Activated CD4-positive, alpha-beta T cell treated with anti-CD3 and anti-CD28 coated beads for 24 hours (primary cell): Measurements from ENCODE around the gene PIP5K1A.
"Not testable (repeated sequence)": the region's sequence is repeated elsewhere in the genome, so short reads cannot be mapped to it uniquely, and the experiment has no call there.

Experiments
- DNase-seq, 2 donors: peaks; one replicate each; pipeline ENCODE4 v3.0.0-alpha.2; 2020; ENCODE audit warnings: low read depth in 2 of 2

PIP5K1A gene

DNA sequence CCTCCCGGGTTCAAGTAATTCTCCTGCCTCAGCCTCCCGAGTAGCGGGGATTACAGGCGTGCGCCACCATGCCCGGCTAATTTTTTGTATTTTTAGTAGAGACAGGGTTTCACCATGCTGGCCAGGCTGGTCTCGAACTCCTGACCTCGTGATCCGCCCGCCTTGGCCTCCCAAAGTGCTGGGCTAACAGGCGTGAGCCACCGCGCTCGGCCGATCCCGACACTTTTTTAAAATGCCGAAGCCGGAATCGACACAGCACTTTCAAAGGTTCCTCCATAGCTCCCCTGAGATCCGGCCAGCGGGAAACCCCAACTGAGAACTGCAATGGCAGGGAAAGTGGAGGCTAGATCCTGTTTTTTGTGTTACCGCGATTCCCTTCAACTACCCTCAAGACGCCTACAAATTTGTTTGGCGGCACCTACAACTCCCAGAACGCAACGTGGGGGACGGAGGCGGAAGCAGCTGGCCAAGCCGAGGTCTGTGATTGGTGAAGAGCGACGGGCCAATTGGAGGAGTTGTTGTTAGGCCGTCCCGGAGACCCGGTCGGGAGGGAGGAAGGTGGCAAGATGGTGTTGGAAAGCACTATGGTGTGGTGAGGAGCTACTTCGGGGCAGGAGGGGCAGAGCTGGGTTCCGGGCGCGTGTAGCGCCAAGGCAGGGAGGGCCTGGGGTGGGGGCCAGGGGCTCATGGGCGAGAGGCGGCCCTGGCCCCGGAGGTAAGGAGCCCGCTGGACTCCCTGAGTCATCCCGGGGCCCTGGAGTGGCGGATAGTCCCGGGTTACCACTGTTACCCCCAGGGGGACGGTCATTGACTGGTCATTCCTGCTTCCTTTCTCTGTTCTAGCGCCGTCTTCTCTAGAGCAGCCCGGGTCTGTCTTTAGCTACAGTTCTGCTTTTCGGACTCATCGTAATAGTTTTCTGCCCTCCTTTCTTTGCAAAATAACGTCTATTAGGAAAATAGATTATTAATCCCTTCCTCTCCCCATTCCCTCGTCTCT lies 56.2 kb downstream of the PIP5K1A start, which contains the start of gene PSMD4:
PSMD4 (plus strand) TSS at position 518 of the 997 bp plus-strand sequence; CDS start at position 567, 49 bp downstream.
- peak; percentile 85 to 88 for DNase-seq

DNA sequence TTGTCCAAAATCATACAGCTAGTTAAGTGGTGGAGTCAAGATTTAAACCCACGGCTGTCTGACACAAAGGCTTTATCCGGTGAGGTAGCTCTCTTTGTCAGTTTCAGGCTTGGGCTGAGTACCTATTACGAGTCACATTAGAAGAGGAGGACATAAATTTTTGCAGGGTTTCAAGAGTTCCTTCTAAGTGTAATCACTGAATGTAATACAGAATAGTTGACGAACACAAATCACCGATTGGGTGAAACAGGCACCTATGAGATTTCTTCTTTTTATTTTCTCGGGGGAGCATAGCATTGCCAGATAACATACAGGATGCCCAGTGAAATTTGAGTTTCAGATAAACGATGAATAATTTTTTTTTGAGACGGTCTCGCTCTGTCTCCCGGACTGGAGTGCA lies 57.0 kb downstream of the PIP5K1A start:
- no peak for DNase-seq

- DNase-seq: no peak
These were observed 61.0 kb downstream of the PIP5K1A start for GRCh38 chr1:151259351-151259750.

DNA sequence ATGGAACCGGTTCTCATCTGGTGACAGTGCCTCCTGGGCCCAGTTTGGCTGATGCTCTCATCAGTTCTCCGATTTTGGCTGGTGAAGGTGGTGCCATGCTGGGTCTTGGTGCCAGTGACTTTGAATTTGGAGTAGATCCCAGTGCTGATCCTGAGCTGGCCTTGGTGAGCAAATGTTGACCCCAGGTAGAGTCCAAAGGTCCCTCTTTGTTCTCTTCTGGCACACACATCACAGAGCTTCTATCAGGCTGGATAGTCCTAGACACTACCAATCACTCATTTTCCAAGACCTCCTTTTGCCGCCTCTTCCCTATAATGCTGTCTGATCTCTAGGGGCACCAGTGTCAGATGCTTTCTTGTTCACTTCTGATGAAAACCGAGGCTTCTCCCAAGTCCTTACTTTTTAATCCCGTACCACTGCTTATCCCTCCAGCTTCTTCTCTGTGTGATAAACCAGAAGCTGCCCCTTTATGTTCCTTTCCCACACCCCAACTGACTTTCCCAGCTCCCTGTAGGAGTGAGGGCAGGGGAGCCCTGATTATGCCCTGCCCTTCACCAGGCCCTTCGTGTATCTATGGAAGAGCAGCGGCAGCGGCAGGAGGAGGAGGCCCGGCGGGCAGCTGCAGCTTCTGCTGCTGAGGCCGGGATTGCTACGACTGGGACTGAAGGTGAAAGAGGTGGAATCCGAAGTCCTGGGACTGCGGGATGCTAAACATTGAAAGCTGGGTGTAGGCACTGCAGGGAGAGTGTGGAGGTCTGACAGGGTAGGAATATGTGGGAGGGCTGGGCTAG lies 67.3 kb downstream of the PIP5K1A start:
- DNase-seq: no peak

- DNase-seq: no peak
These were observed 68.0 kb downstream of the PIP5K1A start for GRCh38 chr1:151266315-151266714.

DNA sequence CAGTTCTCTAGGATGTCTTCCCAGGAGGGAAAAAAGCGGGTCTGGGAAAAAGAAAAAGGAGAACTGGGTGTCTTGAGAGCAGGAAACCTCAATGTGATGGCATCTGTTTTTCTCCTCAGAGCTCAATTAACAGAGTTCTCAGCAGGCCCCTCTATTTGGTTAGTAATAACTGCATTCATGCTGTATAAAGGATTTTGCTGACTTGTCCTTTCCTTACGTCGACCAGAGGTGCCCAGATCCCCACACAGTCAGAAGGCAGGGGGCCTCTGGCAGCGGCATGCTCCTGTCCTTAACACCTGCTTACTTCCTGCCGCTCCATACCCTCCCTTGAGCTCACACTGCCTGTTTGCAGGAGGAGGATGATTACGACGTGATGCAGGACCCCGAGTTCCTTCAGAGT lies 68.5 kb downstream of the PIP5K1A start:
- DNase-seq: no peak

GRCh38 chr1:151267760-151268159 lies 69.4 kb downstream of the PIP5K1A start:
- no peak for DNase-seq

- DNase-seq: no peak
These were observed 75.6 kb downstream of the PIP5K1A start for GRCh38 chr1:151273924-151274466.

GRCh38 chr1:151275341-151275740 lies 77.0 kb downstream of the PIP5K1A start:
- DNase-seq: not testable (repeated sequence)

DNA sequence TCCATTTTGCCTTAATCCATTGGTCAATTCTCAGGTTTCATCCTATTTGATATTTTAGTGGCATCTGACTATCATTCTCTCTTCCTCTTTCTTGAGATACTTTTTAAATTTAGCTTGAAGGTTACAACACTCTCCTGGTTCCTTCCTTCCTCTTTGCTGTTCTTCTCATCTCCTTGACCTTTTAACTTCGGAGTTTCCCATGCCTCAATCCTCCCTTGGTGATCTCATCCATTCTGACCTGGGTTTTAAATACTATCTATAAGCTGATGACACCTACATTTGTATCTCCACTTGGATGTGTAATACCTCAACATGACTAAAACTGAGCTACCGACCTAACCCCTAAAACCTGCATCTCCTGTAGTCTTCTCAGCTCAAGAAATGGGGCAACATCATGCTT lies 78.9 kb downstream of the PIP5K1A start:
- DNase-seq: no peak

GRCh38 chr1:151281225-151281968 lies 83.0 kb downstream of the PIP5K1A start:
- DNase-seq: peak; percentile 93 to 95

DNA sequence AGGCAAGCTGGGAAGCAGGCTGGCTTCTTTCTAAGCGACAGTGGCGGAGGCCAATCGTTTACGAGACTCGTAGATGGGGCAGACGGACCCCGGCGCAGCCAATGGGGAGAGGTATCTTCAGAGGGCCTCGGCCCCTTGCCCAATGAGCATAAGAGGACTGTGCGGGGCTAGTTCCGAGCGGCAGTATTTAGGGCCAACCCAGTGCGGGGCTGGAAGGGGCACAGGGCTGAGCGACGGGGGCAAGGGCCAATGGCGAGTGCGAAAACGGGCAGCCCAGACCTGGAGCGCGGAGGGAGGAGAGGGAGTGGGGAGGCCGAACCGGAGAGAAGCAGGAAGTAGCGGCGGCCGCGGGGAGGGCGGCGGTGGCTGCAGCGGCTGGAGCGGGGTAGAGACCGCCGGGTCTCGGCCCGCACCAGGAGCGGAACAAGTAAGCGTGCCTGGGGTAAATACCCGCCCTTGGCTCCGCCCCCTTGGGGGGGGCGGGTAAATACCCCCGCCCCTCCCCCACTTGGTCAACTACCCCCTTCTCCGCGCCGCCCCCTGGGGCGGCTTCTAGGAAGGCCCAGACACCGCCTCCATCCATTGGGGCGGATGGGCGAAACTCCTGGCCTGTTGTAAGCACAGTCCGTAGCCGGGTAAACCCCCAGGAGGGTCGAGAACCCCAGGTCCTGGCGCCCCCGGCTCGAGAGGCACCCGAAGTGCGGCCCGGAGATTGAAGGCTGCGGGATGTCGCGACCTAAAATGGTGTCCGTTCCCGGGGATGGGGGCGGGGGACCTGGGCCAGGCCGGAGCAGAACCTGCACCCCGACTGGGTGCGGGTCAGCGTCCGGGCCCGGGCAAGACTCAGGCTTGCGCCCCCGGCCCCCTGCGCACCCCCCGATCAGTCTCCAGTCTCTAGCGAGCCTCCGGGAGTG lies 83.9 kb downstream of the PIP5K1A start, which contains the start of gene ZNF687:
ZNF687 (plus strand) TSS at position 331 of the 914 bp plus-strand sequence. CDS start 3,993 bp downstream, outside the sequence.
- DNase-seq: peak; percentile 96 to 97

DNA sequence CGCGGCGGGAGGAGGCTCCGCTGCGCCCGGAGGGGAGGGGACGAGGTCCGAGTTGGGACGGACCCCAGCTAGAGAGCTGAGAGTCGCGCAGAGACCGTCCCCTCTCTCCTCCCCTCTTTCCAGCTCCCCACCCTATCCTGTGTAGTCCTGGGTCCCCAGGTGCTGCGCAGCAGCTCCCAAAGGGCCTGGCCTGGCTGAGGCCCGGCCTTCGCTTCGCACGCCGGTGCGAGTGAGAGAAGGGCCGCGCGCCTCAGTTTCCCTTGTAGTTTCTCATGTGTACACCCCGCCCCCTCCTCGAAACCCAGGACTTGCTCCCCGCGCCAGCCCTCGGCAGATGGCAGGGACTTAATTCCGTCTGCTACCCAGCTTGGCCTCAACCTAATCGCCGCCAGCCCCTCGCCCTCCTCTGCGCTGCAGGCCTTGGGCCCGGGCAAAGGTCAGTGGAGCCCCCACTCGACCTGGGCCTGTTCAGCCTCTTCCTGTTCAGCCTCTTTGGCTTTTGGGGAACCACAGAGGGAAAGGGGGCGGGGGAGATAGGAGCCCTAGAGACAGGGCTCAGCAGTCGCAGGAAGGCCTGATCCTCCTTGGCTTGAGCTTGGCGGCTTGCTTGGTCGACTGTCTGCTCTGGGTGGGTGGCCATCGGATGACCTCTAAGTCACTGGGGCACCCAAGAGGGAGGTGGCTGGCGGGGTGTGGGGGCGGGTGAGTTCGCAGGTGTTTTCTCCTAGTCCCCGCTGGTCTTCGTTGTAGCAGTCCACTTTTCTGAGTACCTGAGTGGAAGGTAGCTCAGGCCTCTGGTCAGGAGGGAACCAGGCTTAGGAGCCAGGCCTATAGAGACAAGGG lies 84.8 kb downstream of the PIP5K1A start:
- peak in 1 of 2 donors; percentile 8 for DNase-seq

DNA sequence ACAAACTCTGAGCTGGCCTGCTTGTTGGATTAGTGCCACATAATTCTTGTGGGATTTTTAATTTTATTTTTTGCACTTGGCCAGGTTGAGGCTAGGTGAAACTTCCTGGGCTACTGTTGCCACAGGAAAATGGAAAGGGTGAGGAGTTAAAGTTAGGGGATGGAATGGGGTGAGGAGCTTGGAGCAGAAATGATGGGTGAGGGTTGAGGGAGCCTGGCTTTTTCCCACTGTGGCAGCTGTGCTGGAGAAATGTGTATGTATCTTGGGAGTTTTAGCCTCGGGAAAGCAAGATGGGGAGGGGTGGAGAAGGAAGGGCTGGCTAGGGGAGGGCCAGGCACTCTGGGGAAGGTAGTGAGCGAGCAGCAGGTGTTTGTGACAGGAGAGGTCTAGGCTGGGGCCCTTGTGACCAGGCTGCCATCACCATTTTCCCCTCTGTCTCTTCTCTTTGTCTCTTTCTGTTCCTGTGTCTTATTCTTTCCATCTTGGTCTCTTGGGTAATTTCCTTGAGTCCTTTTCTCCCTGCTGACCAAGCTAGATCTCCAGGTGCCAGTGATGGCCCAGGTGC lies 85.7 kb downstream of the PIP5K1A start:
- DNase-seq: no peak

- no peak for DNase-seq
These were observed 88.4 kb downstream of the PIP5K1A start for GRCh38 chr1:151286619-151287340.

DNA sequence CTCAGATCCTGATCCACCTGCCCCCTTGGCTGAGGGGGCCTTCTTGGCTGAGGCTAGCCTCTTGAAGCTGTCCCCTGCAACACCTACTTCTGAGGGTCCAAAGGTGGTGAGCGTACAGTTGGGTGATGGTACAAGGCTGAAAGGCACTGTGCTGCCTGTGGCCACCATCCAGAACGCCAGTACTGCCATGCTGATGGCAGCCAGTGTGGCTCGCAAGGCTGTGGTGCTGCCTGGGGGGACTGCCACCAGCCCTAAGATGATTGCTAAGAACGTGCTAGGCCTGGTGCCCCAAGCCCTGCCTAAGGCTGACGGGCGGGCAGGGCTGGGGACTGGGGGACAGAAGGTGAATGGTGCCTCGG lies 89.0 kb downstream of the PIP5K1A start:
- DNase-seq: no peak

DNA sequence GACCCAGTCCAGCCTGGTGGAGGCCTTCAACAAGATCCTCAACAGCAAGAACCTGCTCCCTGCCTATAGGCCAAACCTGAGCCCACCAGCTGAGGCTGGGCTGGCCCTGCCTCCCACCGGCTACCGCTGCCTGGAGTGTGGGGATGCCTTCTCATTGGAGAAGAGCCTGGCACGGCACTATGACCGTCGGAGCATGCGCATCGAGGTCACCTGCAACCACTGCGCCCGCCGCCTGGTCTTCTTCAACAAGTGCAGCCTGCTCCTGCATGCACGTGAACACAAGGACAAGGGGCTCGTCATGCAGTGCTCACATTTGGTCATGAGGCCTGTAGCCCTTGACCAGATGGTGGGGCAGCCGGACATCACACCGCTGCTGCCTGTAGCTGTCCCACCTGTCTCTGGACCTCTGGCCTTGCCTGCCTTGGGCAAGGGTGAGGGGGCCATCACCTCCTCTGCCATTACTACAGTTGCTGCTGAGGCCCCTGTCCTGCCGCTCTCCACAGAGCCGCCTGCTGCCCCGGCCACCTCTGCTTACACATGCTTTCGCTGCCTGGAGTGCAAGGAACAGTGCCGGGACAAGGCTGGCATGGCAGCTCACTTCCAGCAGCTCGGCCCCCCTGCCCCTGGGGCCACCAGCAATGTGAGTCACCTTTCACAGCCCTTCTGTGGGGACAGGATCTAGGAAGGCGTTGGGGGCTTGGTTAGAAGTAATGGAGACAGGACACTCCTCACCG lies 89.6 kb downstream of the PIP5K1A start:
- DNase-seq: no peak

DNA sequence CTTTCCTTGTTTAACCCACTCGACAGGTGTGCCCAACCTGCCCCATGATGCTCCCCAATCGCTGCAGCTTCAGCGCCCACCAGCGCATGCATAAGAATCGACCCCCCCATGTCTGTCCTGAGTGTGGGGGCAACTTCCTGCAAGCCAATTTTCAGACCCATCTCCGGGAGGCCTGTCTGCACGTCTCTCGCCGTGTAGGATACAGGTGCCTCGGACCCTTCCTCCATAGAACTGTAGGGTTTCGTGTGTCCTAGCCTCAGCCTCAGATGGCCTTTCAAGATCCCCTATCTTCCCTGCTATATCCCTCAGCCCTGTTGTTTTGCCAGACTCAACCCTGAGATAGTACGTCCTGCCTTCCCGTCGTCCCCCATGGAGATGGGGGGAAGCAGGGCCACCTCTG lies 90.2 kb downstream of the PIP5K1A start:
- no peak for DNase-seq
